GM08714 (cell line): ENCODE data around the gene SELENOP.
"Not testable (repeated sequence)": the region's sequence is repeated elsewhere in the genome, so short reads cannot be mapped to it uniquely, and the experiment has no call there.

ENCODE experiments used
- H3K4me3 ChIP-seq: fragments of 200-500 bp; sonication (Bioruptor generic); 2 replicates; pipeline ENCODE4 v1.5.1; 2014; ENCODE audit warnings: mild to moderate bottlenecking, low read length, inconsistent platforms
- ZNF274 ChIP-seq: IDR thresholded peaks from 2 replicates; pipeline ENCODE4 v1.6.1; 2012; ENCODE audit warnings: mild to moderate bottlenecking, low read depth, low read length

The SELENOP gene, protein sequence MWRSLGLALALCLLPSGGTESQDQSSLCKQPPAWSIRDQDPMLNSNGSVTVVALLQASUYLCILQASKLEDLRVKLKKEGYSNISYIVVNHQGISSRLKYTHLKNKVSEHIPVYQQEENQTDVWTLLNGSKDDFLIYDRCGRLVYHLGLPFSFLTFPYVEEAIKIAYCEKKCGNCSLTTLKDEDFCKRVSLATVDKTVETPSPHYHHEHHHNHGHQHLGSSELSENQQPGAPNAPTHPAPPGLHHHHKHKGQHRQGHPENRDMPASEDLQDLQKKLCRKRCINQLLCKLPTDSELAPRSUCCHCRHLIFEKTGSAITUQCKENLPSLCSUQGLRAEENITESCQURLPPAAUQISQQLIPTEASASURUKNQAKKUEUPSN

GRCh38 chr5:42811591-42812446 is at the start of gene SELENOP:
TSS of gene SELENOP (minus strand) at chr5:42811892. CDS start at chr5:42808353, 3,539 bp downstream.
- peak within 1 kb of the TSS; percentile 36; the same call in 1 of the 2 replicates for H3K4me3 ChIP-seq
- TF ChIP-seq ZNF274, result no peak

DNA sequence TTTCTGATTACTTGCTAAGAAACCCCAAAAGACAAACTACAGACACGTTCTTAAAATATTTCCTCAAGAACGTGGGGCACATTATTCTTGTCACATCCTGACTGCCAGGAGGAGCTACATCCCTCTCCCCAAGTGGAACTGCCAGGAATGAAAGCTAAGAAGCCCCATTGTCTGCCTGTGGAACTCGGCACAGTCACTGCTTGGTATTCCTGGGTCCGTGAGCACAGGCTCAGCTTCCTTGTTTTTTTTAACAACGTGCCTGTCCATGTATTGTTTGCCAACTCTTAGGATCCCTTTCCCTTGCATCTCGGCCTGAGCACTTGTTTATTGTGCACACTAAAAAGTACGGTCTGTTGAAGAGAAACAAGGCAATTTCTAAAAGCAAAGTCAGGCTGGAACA is 47.0 kb upstream of the SELENOP start:
- H3K4me3 ChIP-seq, result no peak overlapping the region
- TF ChIP-seq ZNF274, result no peak

DNA sequence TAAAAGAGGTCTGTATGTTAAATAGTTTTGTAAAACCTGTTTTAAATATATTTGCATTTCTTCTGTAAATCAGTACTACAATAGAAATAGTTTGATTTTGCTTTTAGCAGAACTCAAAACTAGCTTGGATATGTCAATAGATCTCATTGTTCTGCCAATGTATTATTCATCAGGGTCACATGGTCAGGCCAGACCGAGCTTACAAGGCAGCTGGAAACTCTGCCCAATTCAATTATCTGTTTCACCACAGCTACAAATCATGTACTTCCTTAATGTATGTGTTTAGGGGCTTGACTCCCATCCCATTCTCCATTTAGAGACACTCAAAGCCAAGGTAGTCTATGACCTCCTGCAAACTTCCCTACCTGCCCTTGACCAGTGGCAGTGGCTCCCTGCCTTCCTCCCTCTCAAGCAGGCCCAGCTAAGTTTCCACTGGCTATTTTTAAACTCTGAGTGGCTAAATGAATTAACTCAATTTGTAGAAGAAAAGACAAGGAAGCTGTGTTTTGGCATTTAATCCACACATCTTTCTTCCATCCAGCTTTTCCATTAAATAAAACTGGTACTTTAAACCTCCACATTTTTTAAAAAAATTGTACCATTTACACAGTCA is 46.4 kb upstream of the SELENOP start:
- no peak overlapping the region for H3K4me3 ChIP-seq
- no peak for TF ChIP-seq ZNF274

DNA sequence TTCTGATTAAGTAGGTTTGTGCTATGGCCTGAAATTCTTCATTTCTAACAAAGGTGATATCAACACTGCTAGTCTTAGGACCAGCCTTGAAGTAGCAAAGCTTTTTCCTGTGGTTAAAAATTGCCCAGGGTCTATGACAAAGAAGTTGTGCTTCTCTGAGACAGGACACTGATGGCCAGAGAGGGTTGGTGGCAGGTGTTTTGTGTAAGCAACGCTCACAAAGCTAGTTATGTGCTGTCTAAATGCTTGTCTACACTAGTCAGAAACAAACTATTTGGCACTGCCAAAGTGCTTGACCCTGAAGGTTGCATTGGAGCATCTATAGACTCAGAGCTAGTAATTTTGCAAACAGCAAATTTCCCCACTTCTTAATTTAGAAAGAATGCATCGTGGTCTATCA is 44.1 kb upstream of the SELENOP start:
- no peak overlapping the region for H3K4me3 ChIP-seq
- TF ChIP-seq ZNF274, result no peak

- no peak for TF ChIP-seq ZNF274
- no peak overlapping the region for H3K4me3 ChIP-seq
These were observed 43.7 kb upstream of the SELENOP start for GRCh38 chr5:42855386-42855785.

DNA sequence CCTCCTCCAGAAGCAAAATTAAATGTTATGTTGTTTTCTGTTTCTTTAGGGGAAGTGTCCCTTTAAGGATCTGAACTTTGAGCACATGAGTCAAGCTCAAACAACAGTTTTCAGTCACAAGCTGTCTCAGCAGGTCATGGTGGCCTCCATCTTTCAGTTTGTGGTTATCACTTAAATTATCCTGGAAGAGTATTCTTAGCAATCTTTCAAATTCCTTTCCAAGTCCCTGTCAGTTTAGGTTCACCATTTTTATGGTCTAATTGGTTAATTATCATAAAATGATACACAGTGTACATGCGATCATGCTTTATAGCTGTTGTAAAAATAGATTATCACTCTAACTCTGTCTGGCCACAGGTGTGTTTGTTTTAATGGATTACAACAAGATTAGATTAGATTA is 43.1 kb upstream of the SELENOP start:
- TF ChIP-seq ZNF274, result no peak
- no peak overlapping the region for H3K4me3 ChIP-seq

- H3K4me3 ChIP-seq, result no peak overlapping the region
- TF ChIP-seq ZNF274, result no peak
These were observed 41.1 kb upstream of the SELENOP start for GRCh38 chr5:42852826-42853225.

DNA sequence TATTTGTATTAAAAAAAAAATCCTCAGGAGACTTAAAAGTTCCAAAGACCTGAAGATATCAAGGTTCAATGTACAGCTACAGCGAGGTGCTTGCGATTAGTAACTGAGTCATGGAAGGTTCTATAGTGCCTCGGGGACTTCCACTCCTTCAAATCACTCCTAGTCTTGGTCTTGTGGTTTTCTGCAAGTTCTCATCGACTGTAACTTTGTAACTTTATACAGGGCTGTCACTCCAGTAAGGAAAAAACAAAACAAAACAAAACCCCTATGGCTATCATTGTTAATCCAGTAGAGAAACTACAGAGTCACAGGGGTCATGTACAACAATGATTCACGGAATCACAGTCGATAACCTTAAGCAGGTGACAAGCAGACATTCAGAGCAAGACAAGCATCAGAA is 39.8 kb upstream of the SELENOP start:
- H3K4me3 ChIP-seq, result no peak overlapping the region
- no peak for TF ChIP-seq ZNF274

GRCh38 chr5:42848545-42848944 is 36.9 kb upstream of the SELENOP start:
- TF ChIP-seq ZNF274, result no peak
- no peak overlapping the region for H3K4me3 ChIP-seq

GRCh38 chr5:42844408-42844807 is 32.7 kb upstream of the SELENOP start:
- not testable (repeated sequence) for H3K4me3 ChIP-seq

DNA sequence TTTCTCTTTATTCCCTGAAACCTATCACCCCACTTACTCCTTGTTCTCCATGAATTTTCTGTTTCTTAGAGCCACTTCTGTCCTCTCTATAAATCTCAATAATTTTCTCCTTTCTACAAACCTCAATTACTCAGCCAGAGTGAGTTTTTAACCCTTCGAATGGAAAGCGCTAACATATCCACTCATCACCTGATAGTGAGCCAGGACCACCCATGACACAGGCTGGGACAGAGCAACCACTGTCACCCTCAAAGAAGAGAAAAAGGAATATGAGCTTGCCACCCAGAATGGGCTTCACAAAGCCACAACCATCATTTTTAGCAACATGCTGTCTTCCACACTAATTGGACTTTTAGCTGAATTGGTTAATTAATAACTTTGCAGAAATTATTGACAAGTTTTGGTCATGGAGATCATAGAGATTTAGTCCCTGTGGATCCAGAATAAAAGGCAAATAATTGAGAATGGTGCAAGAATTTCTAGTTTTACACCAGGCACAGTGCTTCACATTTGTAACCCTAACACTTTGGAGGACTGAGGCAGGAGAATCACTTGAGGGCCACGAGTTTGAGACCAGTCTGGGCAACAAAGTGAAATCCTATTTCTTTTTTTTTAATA is 32.1 kb upstream of the SELENOP start:
- no peak for TF ChIP-seq ZNF274
- no peak overlapping the region for H3K4me3 ChIP-seq

DNA sequence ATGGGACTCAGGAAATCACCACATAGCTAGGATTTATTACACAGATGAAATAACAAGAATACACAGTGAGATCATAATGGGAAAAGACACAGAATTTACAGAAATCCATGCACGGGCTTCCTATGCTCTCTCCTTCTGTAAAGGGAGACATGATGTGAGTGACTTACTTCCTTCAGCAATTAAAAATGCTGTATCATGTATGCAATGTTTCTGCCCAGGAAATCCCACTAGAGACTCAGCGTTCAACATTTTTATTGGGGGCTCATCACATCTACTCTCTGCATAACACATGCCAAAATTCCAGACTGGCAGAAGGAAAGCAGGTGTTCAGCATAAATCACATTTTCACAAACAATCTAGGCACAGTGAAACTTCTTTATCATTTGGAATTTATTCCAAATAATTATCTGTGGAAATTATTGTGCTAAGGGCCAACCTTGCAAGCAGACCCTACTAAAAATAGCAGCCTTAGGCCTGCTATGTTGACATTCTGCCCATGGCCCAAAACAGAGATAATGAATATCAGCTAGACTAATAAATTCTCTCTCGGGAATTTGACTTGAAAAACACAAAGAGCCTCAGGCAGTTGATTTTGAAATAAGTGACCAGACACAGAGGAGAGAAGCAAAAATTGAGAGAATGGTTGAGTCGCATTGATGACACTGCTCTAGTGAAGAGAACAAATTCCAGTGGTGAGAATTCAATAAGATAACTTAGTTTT is 31.4 kb upstream of the SELENOP start:
- no peak overlapping the region for H3K4me3 ChIP-seq
- no peak for TF ChIP-seq ZNF274

DNA sequence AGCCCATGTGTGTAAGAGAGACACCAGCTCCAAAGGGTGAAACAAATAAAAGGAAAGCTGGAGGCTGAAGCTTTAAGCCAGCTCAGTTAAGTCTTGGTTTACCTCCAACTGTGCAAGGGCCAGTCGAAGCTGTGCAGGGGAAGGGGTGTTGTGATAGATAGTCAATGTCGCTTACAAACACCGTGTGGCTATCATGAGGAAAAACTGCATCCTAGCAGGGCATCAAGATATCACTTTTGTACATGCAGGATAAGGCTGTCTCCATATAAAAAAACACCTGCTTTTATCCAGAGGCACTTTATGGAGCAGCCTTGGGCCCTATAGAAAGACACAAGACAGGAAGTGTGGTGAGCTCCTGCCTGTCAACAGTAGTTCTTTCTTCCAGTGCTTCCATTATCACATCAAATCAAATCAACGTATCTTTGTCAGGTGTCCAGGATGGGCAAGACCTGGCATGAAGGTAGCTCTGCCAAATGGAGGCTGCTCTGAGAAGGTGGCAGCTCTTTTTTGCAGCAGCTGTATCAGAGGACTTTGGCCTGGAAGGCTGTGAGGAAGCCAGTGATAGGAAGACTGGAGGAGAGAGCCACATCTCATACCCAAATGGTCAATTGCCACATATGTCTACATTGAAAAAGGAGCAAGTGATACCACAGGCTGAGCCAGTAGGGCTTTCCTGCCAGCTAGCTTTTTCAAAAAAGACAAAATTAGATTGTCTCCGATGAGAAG is 29.3 kb upstream of the SELENOP start:
- TF ChIP-seq ZNF274, result no peak
- H3K4me3 ChIP-seq, result no peak overlapping the region
